Activated CD8-positive, alpha-beta T cell treated with anti-CD3 and anti-CD28 coated beads for 36 hours (primary cell): ENCODE measurements around the gene ECI2. TPM values are rescaled to one million over a fixed set of nuclear protein-coding genes. Genes with fewer than 3 reads are reported as not detected.

Experiments
- ATAC-seq: fragments of 200-7000 bp; cut with Tn5 transposase; one replicate; pipeline ENCODE4 v1.10.0; 2021; ENCODE audit warnings: mild to moderate bottlenecking, moderate library complexity
- CTCF ChIA-PET: fragments of 350-600 bp; sonication (Branson Sonifier 250); formaldehyde crosslinking; loops from one replicate; lab custom pipeline; 2021; ENCODE audit warnings: antibody characterized with exemption; lab: Charles Lee
- POLR2A ChIA-PET: fragments of 350-600 bp; sonication (Branson Sonifier 250); formaldehyde crosslinking; loops from one replicate; lab custom pipeline; 2021; ENCODE audit warnings: antibody characterized with exemption; lab: Charles Lee
- DNase-seq: peaks from one replicate; pipeline ENCODE4 v3.0.0-alpha.2; 2020
- H3K27ac Mint-ChIP-seq: one replicate; pipeline ENCODE4 v1.8.0; 2021; ENCODE audit warnings: mild to moderate bottlenecking, mixed read lengths
- H3K27me3 Mint-ChIP-seq: one replicate; pipeline ENCODE4 v1.8.0; 2021; ENCODE audit warnings: mixed read lengths
- H3K36me3 Mint-ChIP-seq: one replicate; pipeline ENCODE4 v1.8.0; 2021; ENCODE audit warnings: low read depth, mixed read lengths
- H3K4me1 Mint-ChIP-seq: one replicate; pipeline ENCODE4 v1.8.0; 2021; ENCODE audit warnings: low read depth, mixed read lengths
- H3K4me3 Mint-ChIP-seq: one replicate; pipeline ENCODE4 v1.8.0; 2021; ENCODE audit warnings: mild to moderate bottlenecking, moderate library complexity, mixed read lengths
- H3K9me3 Mint-ChIP-seq: one replicate; pipeline ENCODE4 v1.8.0; 2021; ENCODE audit warnings: mixed read lengths
- CTCF ChIP-seq: fragments of 200-600 bp; IDR thresholded peaks from one replicate; pipeline ENCODE4 v1.8.0; 2022; ENCODE audit warnings: antibody characterized with exemption, mild to moderate bottlenecking
- intact Hi-C: fragments of 100-400 bp; cut with micrococcal nuclease; formaldehyde crosslinking; loops from one replicate; pipeline ENCODE4 v1.10.0; 2022
- total RNA-seq, 2 experiments: library from RNA; stranded (reverse); gene quantifications; one replicate each; pipeline ENCODE4 v1.2.3, GENCODE V29; 2021

ECI2 gene
- total RNA-seq, 2 experiments from 2014 or later = 58.8 to 59.9 TPM

DNA sequence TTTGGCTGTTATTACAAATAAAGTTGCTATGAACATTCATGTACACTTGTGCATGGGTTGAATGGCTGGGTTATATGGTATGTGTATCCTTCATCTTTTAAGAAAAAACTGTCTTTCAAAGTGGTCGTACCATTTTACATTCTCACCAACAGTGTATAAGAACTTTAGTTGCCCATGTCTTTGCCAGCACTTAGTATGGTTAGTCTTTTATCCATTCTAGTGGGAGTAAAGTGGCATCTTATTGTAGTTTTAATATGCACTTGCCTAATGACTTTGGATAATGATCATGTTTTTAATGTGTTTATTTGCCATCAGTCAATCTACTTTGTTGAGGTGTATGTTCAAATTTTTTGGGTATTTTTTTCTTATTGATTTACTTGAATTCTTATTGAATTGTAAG lies 32.5 kb upstream of the ECI2 start:
- POLR2A ChIA-PET = no interaction called here

GRCh38 chr6:4167123-4167522 lies 31.7 kb upstream of the ECI2 start:
- CTCF ChIA-PET = no interaction called here
- peaks cover 5% of the 10 kb centered on the region for H3K27me3 Mint-ChIP-seq

More for the DNA sequence above, 32.5 kb upstream of the ECI2 start:
- no peak for DNase-seq
- no peaks in the 10 kb centered on the region for H3K4me1 Mint-ChIP-seq
- no peak for ATAC-seq
- no peak for TF ChIP-seq CTCF
- H3K9me3 Mint-ChIP-seq = peaks cover 2% of the 10 kb centered on the region
- H3K4me3 Mint-ChIP-seq = no peak overlapping the region
- CTCF ChIA-PET = no interaction called here
- peaks cover 5% of the 10 kb centered on the region for H3K27me3 Mint-ChIP-seq
- intact Hi-C loops = no loop called here
- H3K27ac Mint-ChIP-seq = no peak overlapping the region
- no peaks in the 10 kb centered on the region for H3K36me3 Mint-ChIP-seq

GRCh38 chr6:4164456-4164855 lies 29.1 kb upstream of the ECI2 start:
- Mint-ChIP-seq H3K9me3 (peaks cover 2% of the 10 kb centered on the region), H3K27me3 (peaks cover 5% of the 10 kb centered on the region), H3K27ac (no peak overlapping the region), H3K36me3 (no peaks in the 10 kb centered on the region), H3K4me1 (no peaks in the 10 kb centered on the region), H3K4me3 (no peak overlapping the region)
- POLR2A ChIA-PET = no interaction called here
- intact Hi-C loops = no loop called here
- no peak for TF ChIP-seq CTCF
- DNase-seq (no peak), ATAC-seq (no peak)
- CTCF ChIA-PET = interaction anchor here (2.9 kb wide), 1 partner anchor 46 kb away, joined by 8 read pairs; no protein-coding TSS in a partner anchor

More at GRCh38 chr6:4167123-4167522, 31.7 kb upstream of the ECI2 start:
- no peak for TF ChIP-seq CTCF
- no peaks in the 10 kb centered on the region for H3K36me3 Mint-ChIP-seq
- ATAC-seq = no peak
- no peaks in the 10 kb centered on the region for H3K4me1 Mint-ChIP-seq
- DNase-seq = no peak
- POLR2A ChIA-PET = interaction anchor here (0.7 kb wide), 1 partner anchor 617 kb away, joined by 4 read pairs; no protein-coding TSS in a partner anchor
- peaks cover 2% of the 10 kb centered on the region for H3K9me3 Mint-ChIP-seq
- intact Hi-C loops = no loop called here
- no peak overlapping the region for H3K4me3 Mint-ChIP-seq
- H3K27ac Mint-ChIP-seq = no peak overlapping the region

DNA sequence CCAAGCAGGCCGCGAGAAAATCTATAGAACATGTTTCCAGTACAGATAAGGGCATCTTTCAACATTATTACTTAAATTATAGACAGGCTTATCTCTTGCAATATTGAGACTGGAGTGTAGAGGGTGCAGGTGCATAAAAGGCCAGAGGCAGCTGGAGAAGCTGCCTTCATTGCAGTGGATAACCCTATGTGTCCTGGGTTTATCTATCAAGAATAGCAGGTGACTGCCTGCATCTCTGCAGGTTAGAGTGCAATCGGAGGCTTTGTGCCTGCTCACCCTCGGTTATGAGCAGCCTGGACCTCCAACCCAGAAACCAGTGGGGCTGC lies 28.7 kb upstream of the ECI2 start:
- DNase-seq = no peak
- Mint-ChIP-seq H3K27ac (no peak overlapping the region), H3K27me3 (peaks cover 5% of the 10 kb centered on the region), H3K4me1 (no peaks in the 10 kb centered on the region), H3K9me3 (peaks cover 2% of the 10 kb centered on the region), H3K36me3 (no peaks in the 10 kb centered on the region), H3K4me3 (no peak overlapping the region)
- POLR2A ChIA-PET = no interaction called here
- no peak for TF ChIP-seq CTCF
- intact Hi-C loops = no loop called here
- ATAC-seq = no peak
- CTCF ChIA-PET = interaction anchor here (2.9 kb wide), 1 partner anchor 46 kb away, joined by 8 read pairs; no protein-coding TSS in a partner anchor

GRCh38 chr6:4163408-4164116 lies 28.2 kb upstream of the ECI2 start:
- ATAC-seq (no peak), DNase-seq (no peak)
- TF ChIP-seq CTCF = no peak
- Mint-ChIP-seq H3K27ac (no peak overlapping the region), H3K36me3 (no peaks in the 10 kb centered on the region), H3K9me3 (peaks cover 2% of the 10 kb centered on the region), H3K4me1 (no peaks in the 10 kb centered on the region), H3K27me3 (peaks cover 5% of the 10 kb centered on the region), H3K4me3 (no peak overlapping the region)
- intact Hi-C loops = no loop called here
- CTCF ChIA-PET = interaction anchor here (2.9 kb wide), 1 partner anchor 47 kb away, joined by 8 read pairs; no protein-coding TSS in a partner anchor
- POLR2A ChIA-PET = no interaction called here
